ENCODE measurements around the gene IMMP2L. TPM values are rescaled to one million over a fixed set of nuclear protein-coding genes. Genes with fewer than 3 reads are reported as not detected.

Gene IMMP2L
- total RNA-seq, 1 donor from 2014 or later, result 13.6 TPM

DNA sequence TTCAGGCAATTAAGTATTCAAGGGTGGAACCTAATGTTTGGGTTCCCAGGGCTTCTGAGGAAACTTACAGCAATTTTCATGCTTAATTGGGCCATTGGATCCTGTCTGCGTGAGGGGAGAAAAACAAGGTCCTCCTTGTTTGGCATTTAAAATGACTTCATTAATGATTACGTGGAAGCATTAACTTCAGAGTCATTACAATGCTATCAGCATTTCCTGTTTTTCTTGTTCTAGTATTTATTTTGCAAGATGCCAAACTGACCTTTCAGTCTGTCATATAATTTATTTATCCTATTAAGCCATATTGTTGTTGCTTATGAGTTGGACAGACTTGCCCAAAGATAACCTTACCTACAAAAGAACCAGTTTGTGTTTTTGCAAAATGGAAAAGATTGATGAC is 795.4 kb downstream of the IMMP2L start:
- ATAC-seq (ENCODE audit: poor library complexity) (no peak), DNase-seq (no peak)
- intact Hi-C loops (cut with DNase I), result no loop called here

DNA sequence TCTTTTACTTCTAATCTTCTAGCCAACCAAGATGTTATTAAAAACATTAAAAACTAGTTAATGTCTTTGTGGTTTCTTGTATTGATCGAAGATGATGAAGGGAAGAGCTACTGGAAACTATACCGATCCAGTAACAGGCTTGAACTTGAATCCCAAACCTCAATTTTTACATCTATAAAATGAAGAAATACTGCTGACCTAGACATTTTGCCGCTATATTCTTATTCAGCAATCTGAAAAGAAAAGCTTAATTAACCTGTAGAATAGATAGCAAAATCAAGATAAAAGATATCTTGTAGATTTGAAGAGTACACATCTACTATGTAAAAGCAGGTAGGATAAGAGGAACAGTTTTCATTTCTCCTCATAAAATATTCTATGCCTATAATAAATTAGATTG is 797.4 kb downstream of the IMMP2L start:
- intact Hi-C loops (cut with DNase I), result no loop called here
- DNase-seq (no peak), ATAC-seq (ENCODE audit: poor library complexity) (no peak)

DNA sequence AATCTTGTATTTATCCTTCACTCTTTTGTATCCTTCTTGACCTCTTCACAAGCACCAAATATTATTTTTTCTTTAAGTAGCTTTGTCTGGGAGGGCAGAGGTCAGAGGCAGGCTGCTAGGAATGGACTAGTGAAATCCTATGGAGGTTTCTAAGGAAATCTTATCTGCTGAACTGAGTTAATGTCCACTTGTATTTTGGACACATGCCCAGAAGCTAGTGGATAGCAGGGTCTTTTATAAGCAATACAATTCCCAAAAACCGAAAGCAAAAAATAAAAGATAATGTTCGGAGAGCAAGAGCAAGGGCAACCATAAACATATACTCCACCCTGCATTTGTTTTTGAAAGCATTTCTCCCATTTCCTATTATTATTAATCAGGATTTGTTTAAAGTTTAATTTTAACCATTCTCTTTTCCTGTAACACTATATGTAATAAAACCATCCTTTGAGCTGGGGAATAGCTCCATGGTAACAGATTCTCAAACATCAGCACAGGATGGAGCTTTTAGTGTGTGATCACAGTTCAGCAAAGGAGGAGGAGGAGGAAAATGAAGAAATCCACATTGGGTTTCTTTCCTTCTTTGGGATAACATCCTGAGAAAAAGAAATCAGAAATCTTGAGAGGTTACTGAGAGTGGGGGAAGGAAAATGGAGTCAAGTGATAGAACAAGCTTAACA is 799.6 kb downstream of the IMMP2L start:
- intact Hi-C loops (cut with DNase I), result no loop called here

DNA sequence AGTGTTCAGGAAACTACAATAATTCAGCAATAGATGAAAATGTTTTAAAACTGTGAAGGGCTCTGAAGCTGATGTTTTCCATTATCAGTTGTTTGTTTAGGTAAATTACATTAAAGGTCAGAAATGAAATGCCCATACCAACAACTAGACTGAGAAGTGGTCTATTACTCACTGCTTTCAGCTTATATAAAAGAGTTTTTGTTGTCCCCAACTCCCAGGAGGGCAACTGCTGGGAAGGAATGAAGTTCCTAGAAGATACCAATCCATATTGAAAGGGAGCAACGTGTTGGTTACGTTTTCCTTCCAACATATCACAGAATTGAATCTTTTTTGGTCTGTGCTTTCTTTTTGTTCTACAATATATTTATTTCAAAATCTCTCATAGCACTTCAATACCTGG is 802.0 kb downstream of the IMMP2L start:
- intact Hi-C loops (cut with DNase I), result no loop called here
- DNase-seq, result no peak
- no peak for ATAC-seq (ENCODE audit: poor library complexity)

More for the DNA sequence above, 799.6 kb downstream of the IMMP2L start:
- ATAC-seq (ENCODE audit: poor library complexity) (no peak), DNase-seq (no peak)

DNA sequence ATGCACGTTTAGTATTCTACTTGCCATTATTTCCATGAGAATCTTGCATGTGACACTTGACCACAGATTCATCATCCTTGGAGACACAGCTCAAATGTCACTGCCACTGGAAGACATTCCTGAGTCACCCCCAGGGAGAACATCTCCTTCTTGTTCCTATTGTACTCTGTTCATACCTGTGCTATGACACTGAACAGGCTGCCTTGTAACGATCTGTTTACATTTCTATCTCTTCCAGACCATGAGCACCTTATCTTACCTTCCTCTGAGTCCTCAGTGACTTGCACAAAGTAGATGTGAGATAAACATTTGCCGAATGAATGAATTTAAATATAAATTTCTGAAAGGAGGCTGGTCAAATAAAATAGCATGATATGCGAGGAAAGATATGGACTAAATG is 803.2 kb downstream of the IMMP2L start:
- intact Hi-C loops (cut with DNase I), result no loop called here
- no peak for ATAC-seq (ENCODE audit: poor library complexity)
- no peak for DNase-seq

DNA sequence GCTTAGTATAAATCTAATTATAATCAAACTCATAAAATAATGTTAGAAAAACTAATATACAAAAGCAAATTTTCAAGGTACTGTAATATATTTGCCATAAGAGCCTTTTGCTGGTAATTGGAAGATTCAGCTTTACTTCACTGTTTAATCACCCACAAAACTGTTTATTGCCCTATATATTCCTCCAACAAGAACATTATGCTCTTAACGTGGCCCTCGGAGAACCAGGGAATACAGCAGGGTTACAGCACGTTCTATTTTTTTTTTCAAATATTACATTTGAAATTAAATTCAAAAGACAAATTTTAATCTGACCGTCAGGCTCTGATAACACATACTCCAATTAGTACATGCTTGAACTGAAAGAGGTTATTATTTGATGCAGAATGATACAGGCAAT is 807.6 kb downstream of the IMMP2L start:
- ATAC-seq (ENCODE audit: poor library complexity) (no peak), DNase-seq (no peak)
- intact Hi-C loops (cut with DNase I), result no loop called here

DNA sequence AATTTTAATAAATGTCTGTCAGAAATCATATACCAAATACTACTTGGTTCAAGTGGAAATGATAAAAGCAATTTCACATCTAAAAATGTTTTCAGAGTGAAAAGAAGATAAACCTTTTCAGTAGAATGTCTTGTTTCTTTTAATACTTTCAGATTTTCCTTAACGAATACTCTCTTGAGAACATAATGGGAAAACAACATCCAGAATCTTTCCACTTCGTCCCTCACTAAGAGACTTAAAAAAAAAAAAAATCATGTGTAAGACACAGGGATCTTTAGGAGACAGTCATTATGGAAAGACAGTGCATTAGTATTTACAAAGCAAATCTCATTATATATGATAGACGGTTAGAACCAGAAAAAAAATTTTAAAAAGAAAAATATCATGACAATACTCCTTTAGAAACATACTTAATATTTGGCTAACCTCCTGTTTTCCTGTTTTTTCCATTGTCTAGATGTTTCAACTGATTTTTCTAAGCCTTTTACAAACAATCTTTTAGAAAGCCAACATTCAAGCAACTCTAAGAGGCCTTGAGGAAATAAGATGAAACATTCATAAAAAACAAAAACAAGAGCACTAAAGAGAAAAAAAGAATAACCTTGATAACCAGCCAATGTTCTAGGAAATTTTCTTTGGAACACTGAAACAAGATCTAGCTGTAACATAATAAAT is 811.2 kb downstream of the IMMP2L start:
- intact Hi-C loops (cut with DNase I), result no loop called here
- no peak for ATAC-seq (ENCODE audit: poor library complexity)
- no peak for DNase-seq

DNA sequence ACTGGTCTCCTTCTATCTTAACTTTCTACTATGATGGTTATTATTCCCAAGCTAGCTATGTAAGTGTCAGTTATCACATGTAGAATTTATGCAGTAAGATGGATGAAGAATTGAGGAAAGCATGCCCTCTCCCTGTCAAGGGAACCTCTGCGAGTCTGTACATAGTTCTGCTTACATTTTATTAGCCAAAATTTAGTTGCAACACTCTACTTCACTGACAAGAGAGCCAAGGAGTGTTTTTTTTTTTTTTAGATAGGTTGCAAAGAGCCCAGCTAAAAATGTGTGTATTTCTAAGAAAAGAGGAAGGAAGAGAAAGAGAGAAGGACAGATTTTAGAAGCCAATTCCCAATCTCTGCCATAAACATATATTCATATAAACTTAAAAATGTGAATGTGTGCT is 829.1 kb downstream of the IMMP2L start:
- intact Hi-C loops (cut with DNase I), result no loop called here
- ATAC-seq (ENCODE audit: poor library complexity), result no peak
- no peak for DNase-seq

DNA sequence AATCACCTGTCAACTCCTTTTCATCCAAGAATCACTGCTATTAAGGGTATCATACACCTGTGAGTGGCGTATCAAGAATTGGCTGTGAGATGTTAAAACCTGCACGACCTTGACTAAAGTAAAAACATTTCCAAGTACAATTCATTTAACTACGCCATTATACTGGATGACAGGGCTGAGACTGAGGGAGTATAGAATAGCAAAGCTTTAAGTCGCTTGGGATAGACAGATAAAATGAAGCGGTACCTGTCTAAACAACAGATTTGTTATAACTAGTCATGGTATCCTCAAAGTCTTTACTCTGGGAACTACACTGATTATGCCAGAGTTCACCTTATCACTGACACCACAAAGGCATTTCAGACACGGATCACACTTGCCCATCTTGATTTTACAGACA is 837.5 kb downstream of the IMMP2L start:
- ATAC-seq (ENCODE audit: poor library complexity), result no peak
- no peak for DNase-seq

DNA sequence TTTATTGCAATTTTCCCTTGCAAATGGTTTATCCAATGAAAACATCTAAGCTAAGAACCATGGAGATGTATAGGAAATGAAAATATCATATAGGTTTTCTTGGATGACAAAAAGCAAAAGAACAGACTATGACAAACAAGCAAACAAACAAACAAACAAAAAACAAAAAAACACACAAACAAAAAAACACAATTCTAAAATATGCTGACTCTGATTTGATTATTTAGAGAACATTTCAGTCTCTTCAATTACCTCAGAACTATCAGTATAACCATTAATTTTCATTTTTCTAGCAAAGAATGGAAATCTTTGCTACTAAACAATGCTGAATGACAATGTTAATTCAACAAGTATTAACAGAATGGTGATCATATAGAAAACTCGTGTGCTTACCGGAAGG is 840.9 kb downstream of the IMMP2L start:
- ATAC-seq (ENCODE audit: poor library complexity), result no peak
- DNase-seq, result no peak
- intact Hi-C loops (cut with DNase I), result no loop called here

More for the DNA sequence above, 837.5 kb downstream of the IMMP2L start:
- intact Hi-C loops (cut with DNase I), result no loop called here

DNA sequence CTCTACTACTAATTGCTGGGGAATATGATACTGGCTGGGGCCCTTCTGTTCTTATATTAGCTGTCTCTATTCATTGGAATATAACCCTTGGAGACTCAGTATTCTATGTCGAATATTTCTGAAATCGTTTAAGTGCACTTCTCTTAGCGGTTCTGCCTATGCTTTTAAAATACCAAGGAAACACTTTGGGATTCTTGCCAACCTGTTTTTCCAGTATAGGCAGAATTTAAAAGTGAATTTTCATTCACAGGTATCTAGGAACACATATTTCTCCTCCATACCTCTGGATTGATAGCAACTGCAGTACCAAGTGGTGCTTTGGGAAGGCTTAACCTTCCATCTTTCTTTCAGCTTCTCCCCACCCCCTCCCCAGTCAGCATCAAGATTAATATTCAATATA is 841.7 kb downstream of the IMMP2L start:
- ATAC-seq (ENCODE audit: poor library complexity), result no peak
- intact Hi-C loops (cut with DNase I), result no loop called here
- DNase-seq, result no peak

DNA sequence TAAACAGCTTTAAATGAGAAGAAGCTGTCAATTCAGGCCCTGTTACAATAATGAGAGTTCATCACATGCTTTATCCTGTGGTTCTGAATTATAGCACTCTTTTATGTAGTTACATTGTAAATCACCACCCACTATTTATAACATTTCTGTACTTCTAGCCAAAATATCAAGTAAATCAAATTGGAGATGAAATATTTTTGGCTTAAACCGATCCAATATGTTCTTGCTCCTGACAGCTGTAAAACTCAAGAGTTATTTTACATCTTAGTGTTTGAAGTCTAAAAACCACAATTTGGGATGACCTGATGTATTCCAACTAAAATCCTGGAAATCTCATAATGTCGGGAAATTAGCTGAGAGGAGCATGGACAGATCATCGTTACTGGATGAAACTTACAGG is 842.6 kb downstream of the IMMP2L start:
- no peak for ATAC-seq (ENCODE audit: poor library complexity)

DNA sequence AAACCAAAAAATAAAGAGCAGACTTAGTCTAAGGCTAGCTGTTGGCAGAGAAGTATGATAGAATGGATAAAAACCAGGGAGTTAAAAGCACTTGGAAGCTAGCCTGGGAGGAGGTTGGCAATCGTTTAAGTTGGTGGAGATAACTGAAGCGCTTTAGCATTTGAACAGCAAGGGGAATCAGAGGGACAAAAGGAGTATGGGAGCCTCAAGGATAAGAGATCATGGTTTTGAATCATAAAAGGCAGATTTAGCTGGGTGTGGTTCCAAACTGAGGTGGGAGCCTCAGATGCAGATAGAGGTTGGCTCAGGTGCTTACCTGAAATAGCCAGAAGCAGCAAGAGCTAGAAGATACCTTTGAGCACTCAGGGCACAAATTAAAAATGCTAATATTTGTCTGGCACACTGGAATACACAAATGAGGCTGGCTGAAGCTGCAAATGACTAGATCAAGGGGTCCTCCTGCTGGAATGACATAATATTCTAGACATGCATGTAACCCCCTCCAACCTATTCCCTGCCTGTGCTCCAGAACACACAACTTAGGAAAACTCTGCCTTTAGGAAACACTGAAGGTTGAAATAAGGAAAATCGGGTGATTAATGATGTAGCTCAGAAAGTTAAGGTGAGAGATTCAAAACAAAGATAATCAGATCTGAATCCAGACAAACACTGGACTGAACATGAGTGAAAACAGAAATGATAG is 843.6 kb downstream of the IMMP2L start:
- ATAC-seq (ENCODE audit: poor library complexity), result no peak
- no peak for DNase-seq
- intact Hi-C loops (cut with DNase I), result no loop called here

More for the DNA sequence above, 842.6 kb downstream of the IMMP2L start:
- intact Hi-C loops (cut with DNase I), result no loop called here
- no peak for DNase-seq

DNA sequence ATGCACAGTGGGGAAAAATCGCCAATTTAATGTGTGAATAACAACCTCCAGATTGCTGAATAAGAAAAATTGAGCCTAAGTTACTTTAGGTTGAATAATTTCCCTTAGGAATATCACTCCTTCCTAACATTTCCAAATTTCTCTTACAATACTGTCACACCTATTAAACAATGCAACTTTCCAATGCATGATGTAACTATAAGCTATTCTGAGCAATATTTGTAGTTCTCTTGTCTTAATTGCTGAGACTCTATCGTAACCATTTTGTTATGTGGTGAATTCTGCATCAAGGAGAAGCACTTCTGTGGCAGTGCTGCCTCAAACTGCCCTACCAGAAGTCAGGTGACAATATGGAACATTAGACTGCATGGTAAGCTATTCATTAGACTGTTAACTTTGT is 858.1 kb downstream of the IMMP2L start:
- no peak for ATAC-seq (ENCODE audit: poor library complexity)
- intact Hi-C loops (cut with DNase I), result no loop called here
- no peak for DNase-seq

DNA sequence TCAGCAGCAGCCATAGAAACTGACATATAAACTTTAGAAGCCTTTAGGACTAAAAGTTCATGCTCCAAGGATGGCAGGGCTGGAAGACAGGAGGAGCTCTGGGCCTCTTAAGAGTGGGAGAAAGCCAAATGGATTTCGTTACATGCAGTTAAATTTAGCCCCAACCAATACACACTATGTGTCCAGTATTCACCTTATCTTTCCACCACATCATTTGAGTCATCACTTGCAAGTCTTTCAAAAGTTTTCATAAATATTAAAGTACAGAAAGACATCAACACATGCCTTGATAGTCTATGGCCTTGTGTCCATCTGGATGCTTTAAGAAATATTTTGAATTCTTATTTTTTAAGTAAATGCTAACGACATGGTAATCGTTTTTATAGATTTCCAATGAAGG is 863.7 kb downstream of the IMMP2L start:
- intact Hi-C loops (cut with DNase I), result no loop called here
- DNase-seq (no peak), ATAC-seq (ENCODE audit: poor library complexity) (no peak)

DNA sequence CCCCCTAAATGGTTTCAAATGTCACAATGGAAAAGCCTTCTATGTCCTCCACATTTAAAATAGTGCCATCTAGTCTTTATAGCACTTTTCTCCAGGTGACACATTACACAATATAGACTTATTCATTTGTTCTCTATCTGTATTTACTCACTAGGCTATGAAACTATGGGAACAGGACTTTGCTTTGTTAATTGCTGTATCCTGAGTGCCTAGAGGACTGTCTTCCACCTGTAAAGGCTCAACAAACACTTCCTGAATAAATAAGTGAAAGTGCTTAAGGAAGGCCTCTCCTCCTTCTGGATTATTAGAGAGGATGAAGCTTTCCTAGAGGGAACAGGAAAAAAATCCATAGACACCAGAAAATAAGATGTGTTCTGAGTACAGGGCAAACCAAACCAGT is 868.9 kb downstream of the IMMP2L start:
- intact Hi-C loops (cut with DNase I), result no loop called here
- ATAC-seq (ENCODE audit: poor library complexity), result no peak
- no peak for DNase-seq

DNA sequence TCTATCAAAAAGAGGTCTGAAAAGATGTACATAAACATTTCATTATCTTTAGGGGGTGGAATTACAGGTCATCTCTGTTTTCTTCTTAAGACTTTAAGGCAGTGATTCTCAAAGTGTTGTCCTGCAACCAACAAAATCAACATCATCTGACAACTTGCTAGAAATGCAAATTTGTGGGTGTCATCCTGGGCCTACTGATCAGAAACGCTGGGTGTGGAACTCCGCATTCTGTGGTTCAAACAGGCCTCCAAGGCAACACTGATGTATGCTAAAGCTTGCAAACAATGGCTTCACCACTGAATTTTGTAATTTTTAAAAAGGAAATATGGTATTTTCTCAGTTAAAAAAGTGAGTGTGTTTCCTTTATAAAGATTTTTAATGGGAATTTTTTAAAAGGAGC is 873.4 kb downstream of the IMMP2L start:
- intact Hi-C loops (cut with DNase I), result no loop called here
- ATAC-seq (ENCODE audit: poor library complexity) (no peak), DNase-seq (no peak)

DNA sequence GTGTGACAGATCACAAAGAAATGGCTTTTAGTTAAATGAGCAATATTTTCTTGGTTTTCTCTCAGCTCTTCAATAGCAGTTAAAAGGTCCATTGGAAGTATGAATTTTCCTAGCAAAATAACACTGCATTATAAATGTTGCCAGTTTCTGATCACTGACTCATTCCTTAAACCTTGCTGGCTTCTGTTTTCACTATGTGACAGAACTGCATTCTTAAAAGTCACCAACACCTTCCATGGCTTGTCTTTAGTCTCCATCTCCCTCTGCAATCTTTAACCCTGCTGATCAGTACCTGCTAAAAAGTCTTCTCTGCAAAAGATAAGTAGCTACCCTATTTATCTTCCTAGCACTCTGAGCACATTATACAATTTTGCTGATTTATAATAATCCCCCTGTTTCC is 876.4 kb downstream of the IMMP2L start:
- ATAC-seq (ENCODE audit: poor library complexity), result no peak

DNA sequence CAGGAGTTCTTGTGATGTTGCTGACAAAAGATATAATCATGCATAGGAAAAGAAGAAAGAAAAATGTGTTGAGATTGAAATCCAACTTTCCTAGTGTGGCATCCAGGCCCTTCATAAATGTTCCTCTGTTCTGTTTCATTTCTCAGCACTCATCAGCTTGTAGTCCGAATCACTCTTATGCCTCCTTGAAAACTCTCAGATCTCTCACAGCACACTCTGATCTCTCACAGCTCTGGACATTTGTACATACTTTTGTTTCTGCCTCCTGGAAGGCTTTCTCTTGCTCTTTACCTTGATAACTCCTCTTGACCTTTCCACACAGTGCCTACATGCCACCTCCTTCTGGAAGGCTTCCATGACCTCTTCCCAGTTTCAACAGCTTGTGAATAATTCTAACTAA is 880.4 kb downstream of the IMMP2L start:
- DNase-seq, result no peak
- ATAC-seq (ENCODE audit: poor library complexity), result peak; percentile 82
- intact Hi-C loops (cut with DNase I), result loop anchor here (5.0 kb wide), 1 partner anchor 410 kb away; the partner anchor contains the start of gene LRRN3

More for the DNA sequence above, 876.4 kb downstream of the IMMP2L start:
- no peak for DNase-seq
- intact Hi-C loops (cut with DNase I), result no loop called here

DNA sequence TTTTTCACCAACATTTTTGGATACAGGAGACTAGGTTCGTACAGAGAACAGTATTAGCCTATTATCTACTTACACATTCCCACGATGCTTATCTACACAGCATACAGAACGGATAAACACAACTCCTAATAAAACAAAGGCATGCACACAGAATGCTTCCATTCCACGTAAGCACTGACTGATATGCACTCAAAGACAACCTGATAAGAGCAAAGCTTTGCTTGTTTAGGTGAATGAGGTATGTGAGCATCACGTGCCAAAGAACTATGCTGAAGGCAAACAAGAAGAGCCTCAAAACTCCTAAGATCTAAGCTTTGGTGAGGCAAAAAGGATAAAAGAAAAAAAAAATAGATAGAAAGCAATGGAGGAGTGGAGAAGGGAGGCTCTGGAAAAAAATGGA is 884.9 kb downstream of the IMMP2L start:
- ATAC-seq (ENCODE audit: poor library complexity) (no peak), DNase-seq (no peak)
- intact Hi-C loops (cut with DNase I), result no loop called here
